Middle frontal gyrus (tissue), 1 donor: Measurements from ENCODE around the gene RIMS3.
"Not testable (repeated sequence)": the region's sequence is repeated elsewhere in the genome, so short reads cannot be mapped to it uniquely, and the experiment has no call there.

Experiments used
- DNase-seq: peaks from one replicate; pipeline ENCODE4 v3.0.0-alpha.2; 2015; ENCODE audit warnings: low spot score; ENCODE audit errors: extremely low spot score

RIMS3 gene

GRCh38 chr1:40594187-40594531 lies 71.3 kb downstream of the RIMS3 start:
- no peak for DNase-seq

- no peak for DNase-seq
Measured at GRCh38 chr1:40593449-40594186, 71.9 kb downstream of the RIMS3 start.

GRCh38 chr1:40592107-40592803 lies 73.2 kb downstream of the RIMS3 start:
- no peak for DNase-seq

GRCh38 chr1:40588586-40588985 lies 76.9 kb downstream of the RIMS3 start:
- DNase-seq: no peak

GRCh38 chr1:40583980-40584379 lies 81.5 kb downstream of the RIMS3 start:
- DNase-seq: no peak

GRCh38 chr1:40582116-40582515 lies 83.4 kb downstream of the RIMS3 start:
- no peak for DNase-seq

- no peak for DNase-seq
Measured at GRCh38 chr1:40575336-40575735, 90.1 kb downstream of the RIMS3 start.

- not testable (repeated sequence) for DNase-seq
Measured at GRCh38 chr1:40574805-40575204, 90.7 kb downstream of the RIMS3 start.
